Thyroid gland (tissue), 4 donors: ENCODE measurements around the gene MAP7.

Experiments
- POLR2A ChIP-seq, 2 donors: fragments of 450-650 bp; IDR thresholded peaks; one replicate each; pipeline ENCODE4 v1.6.1; 2017; ENCODE audit warnings: antibody characterized with exemption in 2 of 2, mild to moderate bottlenecking in 2 of 2, moderate library complexity in 1 of 2
- TF ChIP-seq, protein P1 (sequence below), 6 experiments: fragments of 200-600 bp in 3 of 6; fragments of 450-650 bp in 3 of 6; sonication (generic) in 3 of 6; IDR thresholded peaks; one replicate each; pipeline ENCODE4 v1.5.1; 2016 to 2019; ENCODE audit warnings: antibody characterized with exemption in 6 of 6, mild to moderate bottlenecking in 2 of 6, inconsistent platforms in 1 of 6, moderate library complexity in 1 of 6

DNA sequence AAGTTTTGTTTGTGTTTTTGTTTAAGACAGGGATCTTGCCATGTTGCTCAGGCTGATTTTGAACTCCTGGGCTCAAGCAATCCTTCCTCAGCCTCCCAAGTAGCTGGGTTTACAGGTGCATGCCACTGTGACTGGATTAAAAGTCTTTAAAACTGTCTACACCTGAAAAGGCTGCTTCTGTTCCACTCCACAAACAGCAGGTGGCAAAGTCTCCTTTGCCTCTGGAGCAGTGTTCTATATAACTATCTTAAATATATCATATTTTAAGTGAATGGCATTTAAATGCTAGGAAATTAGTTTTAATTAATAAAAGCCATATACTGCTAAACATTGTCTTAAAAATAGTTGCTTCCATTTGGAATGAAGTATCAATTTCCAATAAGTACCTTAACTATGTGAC lies 171.3 kb downstream of the MAP7 start:
- TF ChIP-seq, protein P1, sequence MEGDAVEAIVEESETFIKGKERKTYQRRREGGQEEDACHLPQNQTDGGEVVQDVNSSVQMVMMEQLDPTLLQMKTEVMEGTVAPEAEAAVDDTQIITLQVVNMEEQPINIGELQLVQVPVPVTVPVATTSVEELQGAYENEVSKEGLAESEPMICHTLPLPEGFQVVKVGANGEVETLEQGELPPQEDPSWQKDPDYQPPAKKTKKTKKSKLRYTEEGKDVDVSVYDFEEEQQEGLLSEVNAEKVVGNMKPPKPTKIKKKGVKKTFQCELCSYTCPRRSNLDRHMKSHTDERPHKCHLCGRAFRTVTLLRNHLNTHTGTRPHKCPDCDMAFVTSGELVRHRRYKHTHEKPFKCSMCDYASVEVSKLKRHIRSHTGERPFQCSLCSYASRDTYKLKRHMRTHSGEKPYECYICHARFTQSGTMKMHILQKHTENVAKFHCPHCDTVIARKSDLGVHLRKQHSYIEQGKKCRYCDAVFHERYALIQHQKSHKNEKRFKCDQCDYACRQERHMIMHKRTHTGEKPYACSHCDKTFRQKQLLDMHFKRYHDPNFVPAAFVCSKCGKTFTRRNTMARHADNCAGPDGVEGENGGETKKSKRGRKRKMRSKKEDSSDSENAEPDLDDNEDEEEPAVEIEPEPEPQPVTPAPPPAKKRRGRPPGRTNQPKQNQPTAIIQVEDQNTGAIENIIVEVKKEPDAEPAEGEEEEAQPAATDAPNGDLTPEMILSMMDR (IDR thresholded peaks at IDR 0.05) = peak in 2 of 6 experiments; percentile 12 to 19
- TF ChIP-seq POLR2A (IDR thresholded peaks at IDR 0.05) = no peak
